ENCODE results near the gene CALY.
"Not testable (repeated sequence)": the region's sequence is repeated elsewhere in the genome, so short reads cannot be mapped to it uniquely, and the experiment has no call there.

The CALY gene

GRCh38 chr10:133328358-133329343, 8.0 kb downstream of the CALY start:
- no peak for DNase-seq

- no peak for DNase-seq
Measured at GRCh38 chr10:133327651-133328357, 8.9 kb downstream of the CALY start.

- DNase-seq = no peak
Measured at GRCh38 chr10:133326745-133327650, 9.7 kb downstream of the CALY start.

- no peak for DNase-seq
Measured at GRCh38 chr10:133326223-133326551, 10.5 kb downstream of the CALY start.

- no peak for DNase-seq
Measured at GRCh38 chr10:133325440-133326222, 11.1 kb downstream of the CALY start.

- no peak for DNase-seq
Measured at GRCh38 chr10:133324857-133325260, 11.8 kb downstream of the CALY start.

GRCh38 chr10:133324198-133324792, 12.4 kb downstream of the CALY start:
- no peak for DNase-seq

- not testable (repeated sequence) for DNase-seq
Measured at GRCh38 chr10:133322064-133322709, 14.5 kb downstream of the CALY start.

- not testable (repeated sequence) for DNase-seq
Measured at GRCh38 chr10:133320852-133321422, 15.8 kb downstream of the CALY start.

- DNase-seq = no peak
Measured at GRCh38 chr10:133318494-133319127, 18.1 kb downstream of the CALY start.

GRCh38 chr10:133316732-133317131, 20.0 kb downstream of the CALY start:
- no peak for DNase-seq

GRCh38 chr10:133316266-133316665, 20.4 kb downstream of the CALY start:
- DNase-seq = no peak

- DNase-seq = no peak
Measured at GRCh38 chr10:133315847-133316246, 20.8 kb downstream of the CALY start.

GRCh38 chr10:133314911-133315310, 21.8 kb downstream of the CALY start:
- no peak for DNase-seq

- no peak for DNase-seq
Measured at GRCh38 chr10:133313192-133313591, 23.5 kb downstream of the CALY start.

- no peak for DNase-seq
Measured at GRCh38 chr10:133312769-133313145, 23.9 kb downstream of the CALY start.

- DNase-seq = no peak
Measured at GRCh38 chr10:133312016-133312768, 24.5 kb downstream of the CALY start.

GRCh38 chr10:133311570-133311969, 25.1 kb downstream of the CALY start:
- no peak for DNase-seq

GRCh38 chr10:133310789-133311188, 25.9 kb downstream of the CALY start:
- no peak for DNase-seq

- no peak for DNase-seq
Measured at GRCh38 chr10:133310399-133310755, 26.3 kb downstream of the CALY start.
